GM12865 (cell line): Measurements from ENCODE around the gene MED12L.

Source experiments
- DNase-seq: peaks from one replicate; pipeline ENCODE4 v3.0.0; 2010; ENCODE audit warnings: low read depth
- H3K4me3 ChIP-seq: 2 replicates; pipeline ENCODE4 v1.5.1; 2011; ENCODE audit warnings: mild to moderate bottlenecking, low read depth, low read length, control low read depth
- TF ChIP-seq, protein P1 (sequence below): IDR thresholded peaks from 2 replicates; pipeline ENCODE4 v1.5.1; 2011; ENCODE audit warnings: low read length, control low read depth, low read depth, inconsistent platforms; ENCODE audit not compliant: insufficient read depth; ENCODE audit errors: missing control alignments

Gene MED12L

DNA sequence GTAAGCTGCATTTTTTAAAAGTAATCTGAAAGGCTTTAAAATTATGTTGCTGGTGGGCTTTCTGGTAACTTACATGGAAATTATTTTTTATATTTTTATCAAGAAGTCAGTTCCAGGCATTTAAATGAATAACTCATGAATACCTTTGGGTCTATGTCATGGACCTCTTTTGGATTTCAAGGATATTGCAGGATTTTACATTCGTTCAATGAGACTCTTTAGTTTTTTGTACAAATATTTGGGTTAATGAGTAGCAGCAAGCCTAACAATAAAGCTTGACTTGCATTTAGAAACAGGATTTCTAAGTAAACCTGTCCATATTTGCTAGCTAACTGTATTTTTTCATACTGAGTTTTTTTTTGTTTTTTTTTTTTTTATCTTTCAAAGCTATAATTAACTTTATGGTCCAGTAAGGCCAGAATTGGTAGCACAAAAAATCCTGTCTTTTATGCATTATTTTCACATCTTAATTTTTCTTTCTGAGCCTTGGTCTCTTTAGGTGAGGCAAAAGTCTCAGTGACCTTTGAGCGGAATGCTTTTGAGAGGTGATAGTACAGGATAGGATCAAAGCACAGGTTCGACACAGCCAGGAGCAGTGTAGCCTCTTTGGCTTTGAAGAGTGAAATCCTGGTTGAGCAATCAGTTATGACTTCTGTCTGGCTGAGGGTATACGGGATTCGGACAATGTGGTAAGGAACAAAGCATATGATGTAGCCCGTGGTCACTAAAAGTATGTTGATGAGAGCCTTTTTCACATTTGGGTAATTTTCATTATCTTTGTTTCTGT lies 112.7 kb downstream of the MED12L start:
- H3K4me3 ChIP-seq: no peak overlapping the region
- TF ChIP-seq, protein P1, sequence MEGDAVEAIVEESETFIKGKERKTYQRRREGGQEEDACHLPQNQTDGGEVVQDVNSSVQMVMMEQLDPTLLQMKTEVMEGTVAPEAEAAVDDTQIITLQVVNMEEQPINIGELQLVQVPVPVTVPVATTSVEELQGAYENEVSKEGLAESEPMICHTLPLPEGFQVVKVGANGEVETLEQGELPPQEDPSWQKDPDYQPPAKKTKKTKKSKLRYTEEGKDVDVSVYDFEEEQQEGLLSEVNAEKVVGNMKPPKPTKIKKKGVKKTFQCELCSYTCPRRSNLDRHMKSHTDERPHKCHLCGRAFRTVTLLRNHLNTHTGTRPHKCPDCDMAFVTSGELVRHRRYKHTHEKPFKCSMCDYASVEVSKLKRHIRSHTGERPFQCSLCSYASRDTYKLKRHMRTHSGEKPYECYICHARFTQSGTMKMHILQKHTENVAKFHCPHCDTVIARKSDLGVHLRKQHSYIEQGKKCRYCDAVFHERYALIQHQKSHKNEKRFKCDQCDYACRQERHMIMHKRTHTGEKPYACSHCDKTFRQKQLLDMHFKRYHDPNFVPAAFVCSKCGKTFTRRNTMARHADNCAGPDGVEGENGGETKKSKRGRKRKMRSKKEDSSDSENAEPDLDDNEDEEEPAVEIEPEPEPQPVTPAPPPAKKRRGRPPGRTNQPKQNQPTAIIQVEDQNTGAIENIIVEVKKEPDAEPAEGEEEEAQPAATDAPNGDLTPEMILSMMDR: no peak
- DNase-seq: no peak

DNA sequence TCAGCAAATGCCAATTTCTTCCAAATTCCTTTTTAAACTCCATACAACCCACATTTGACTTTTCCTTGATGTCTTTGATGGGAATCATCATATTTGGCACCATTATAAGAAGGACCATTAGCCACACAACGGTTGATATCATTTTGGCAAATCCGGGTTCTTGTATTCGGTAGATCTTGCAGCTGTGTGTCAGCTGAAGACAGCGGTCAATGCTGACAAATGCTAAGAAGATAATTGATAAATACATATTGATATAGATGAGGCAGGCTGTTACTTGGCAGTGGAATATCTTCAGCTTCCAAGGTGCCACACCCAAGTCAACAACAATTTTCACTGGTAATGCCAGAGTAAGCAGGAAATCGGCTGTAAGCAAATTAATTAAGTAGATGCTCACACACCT lies 113.4 kb downstream of the MED12L start:
- no peak for DNase-seq
- TF ChIP-seq, protein P1: no peak
- no peak overlapping the region for H3K4me3 ChIP-seq

DNA sequence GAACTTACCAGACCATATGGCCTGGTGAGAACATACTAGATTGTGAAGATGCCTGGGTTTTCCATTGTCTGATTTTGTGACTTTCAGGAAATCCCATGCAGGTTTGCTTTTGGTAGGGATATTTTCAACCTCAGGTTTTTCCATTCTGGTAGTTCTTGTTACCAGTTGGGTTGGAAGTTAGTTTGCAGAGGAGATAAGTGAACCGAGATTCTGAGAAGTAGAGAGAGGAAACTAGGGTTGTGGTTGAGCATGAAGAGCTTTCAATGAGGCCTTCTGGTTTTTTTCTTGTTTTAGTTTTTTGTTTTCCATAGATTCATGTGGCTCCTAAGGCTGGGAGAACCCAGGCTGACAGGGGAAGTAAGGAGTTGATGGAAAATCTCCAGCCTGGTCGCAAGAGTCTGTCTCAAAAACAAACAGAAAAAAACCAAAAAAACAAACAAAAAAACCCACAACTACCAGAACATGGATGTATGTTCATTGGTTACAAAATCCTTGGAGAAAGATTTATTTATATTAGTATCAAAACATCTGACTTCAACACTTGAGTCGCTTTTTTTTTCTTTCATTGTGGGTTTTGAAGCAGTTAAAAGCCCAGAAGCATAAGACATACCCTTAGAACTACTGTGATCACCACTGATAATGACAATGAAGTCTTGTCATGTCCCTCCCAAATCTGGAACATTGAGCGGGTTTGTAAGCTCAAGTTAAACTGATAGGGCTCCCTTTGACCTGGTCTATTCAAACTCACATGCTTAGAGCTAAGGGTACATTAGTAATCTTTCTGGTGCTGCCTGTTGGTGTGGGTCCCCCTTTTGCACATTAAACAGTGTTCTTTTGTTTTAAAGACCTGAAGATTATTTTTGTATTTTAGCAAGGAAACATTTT lies 114.3 kb downstream of the MED12L start:
- H3K4me3 ChIP-seq: no peak overlapping the region
- DNase-seq: peak; percentile 5
- TF ChIP-seq, protein P1: no peak

DNA sequence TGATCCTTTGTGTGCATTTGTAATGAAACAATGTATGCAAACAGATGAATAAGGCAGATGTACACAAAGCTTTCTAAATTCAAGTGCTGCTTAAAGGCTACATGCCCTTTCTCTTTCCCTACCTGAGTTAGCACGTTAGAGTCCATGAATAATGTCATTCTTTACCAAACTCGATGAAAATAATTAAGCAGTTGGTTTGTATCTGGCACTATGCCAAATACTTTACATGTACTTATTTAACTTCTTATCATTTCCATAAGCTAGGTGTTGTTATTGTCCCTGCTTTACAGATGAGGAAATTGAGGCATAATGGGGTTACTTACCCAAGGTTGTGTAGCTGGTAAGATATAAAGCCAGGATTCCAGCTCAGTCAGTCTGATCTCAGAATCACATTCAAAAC lies 115.1 kb downstream of the MED12L start:
- TF ChIP-seq, protein P1: no peak
- no peak for DNase-seq

DNA sequence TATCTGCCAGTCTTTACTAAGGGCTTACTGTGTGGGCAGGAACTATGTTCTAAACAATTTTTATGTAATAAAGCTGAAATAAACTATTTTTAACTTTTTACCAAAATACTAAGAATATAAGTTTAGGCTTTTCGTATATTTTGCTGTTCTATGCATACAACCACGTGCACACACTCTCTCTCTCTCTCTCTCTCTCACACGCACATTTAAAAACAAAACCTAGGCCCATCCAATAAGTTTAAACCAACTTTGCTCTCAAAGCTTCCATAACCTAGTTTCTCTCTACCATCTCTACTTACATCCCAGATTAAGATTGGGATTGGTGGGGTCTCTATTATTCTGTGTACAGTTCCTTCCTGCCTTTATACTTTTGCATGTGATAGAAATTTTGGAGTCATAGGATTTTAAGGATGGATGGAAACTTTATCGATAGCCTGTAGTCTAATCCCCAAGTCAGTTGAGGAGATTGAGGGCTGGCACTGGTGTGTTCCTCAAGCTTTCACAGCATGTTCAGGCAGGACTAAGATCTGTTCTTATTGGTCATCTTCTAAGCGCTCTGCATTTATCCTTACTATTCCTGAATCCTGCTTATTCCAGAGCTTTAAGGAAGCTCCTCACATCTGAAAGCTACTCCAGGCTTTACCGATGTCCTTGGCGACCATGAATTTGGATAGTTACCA lies 115.7 kb downstream of the MED12L start:
- TF ChIP-seq, protein P1: no peak
- H3K4me3 ChIP-seq: no peak overlapping the region
- DNase-seq: no peak

More for the DNA sequence above, 115.1 kb downstream of the MED12L start:
- no peak overlapping the region for H3K4me3 ChIP-seq

DNA sequence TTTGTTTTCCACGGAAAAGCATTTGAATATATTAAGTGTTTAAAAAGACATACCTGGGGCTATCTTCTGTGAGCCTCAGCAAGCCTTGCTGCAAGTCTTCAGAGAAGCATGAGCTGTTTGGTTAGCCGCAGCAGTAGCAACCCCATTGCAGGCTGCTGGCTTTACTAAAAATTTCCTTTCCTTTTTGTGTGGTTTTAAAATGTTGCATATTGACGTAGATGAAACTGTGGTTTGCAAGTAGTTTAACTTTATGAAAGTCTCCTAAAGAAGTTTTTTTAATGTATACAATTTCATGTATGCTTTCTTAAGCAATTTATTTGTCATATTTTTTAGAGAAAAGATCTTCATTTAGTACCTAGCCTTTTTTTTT lies 117.6 kb downstream of the MED12L start, which contains the start of gene GPR171:
Gene GPR171 (minus strand): TSS at position 166 of the 370 bp plus-strand sequence. CDS start 3,830 bp downstream, outside the sequence.
- peak; percentile 73 for DNase-seq
- TF ChIP-seq, protein P1: no peak
- H3K4me3 ChIP-seq: no peak within 1 kb of the TSS
